ENCODE measurements around the gene VPS13D.
"Not testable (repeated sequence)": the region's sequence is repeated elsewhere in the genome, so short reads cannot be mapped to it uniquely, and the experiment has no call there.

Gene VPS13D

DNA sequence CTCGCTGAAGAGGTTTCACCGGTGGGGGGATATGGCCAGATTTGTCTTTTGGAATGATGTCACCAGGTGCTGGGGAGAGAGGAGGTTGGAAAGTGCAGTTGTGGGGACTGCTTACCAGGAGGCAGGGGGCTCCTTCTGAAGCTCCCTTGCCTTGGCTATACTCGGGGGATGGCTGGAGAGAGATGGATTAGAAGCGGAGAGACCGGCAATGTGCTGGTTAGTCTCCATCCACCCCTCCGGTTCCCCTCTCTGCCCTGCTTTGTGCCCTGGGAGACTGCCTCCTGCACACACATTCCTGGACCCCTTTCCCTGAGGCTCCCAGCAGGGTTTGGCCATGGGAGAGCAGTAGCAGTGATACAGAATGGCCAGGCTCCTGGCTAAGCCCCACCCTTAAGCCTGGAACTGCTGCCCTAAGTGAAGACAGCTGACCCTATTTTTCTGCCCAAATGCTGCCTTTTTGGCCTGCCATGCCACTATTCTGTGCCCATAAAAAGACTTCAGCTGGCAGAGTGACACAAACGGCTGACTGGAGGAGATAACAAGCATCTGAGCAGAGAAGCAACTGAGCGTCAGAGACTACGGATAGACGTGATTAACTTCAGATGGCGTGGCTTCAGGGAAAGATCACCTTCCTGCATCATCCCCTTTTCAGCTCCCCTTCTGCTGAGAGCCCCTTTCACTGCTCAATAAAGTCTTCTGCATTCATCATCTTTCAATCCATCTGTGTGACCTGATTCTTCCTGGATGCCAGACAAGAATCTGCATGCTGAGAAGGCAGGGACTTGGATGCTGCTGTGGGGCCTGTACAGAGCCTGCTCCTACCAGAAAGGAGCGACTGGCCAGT, 14.5 kb upstream of the VPS13D start:
- in situ Hi-C loops (cut with HindIII; ENCODE audit: low pct_ligation_motif_present, low pct_unique_long_range_greater_than_20kb, low sequenced_read_pairs): loop anchor here (10.0 kb wide), 1 partner anchor 91 kb away; no protein-coding TSS in a partner anchor
- DNase-seq: no peak

GRCh38 chr1:12219800-12220199, 10.0 kb upstream of the VPS13D start:
- DNase-seq: no peak
- in situ Hi-C loops (cut with HindIII; ENCODE audit: low pct_ligation_motif_present, low pct_unique_long_range_greater_than_20kb, low sequenced_read_pairs): loop anchor here (10.0 kb wide), 1 partner anchor 95 kb away; no protein-coding TSS in a partner anchor

GRCh38 chr1:12220890-12221289, 8.9 kb upstream of the VPS13D start:
- in situ Hi-C loops (cut with HindIII; ENCODE audit: low pct_ligation_motif_present, low pct_unique_long_range_greater_than_20kb, low sequenced_read_pairs): no loop called here
- no peak for DNase-seq

- DNase-seq; in situ Hi-C loops (cut with HindIII; ENCODE audit: low pct_ligation_motif_present, low pct_unique_long_range_greater_than_20kb, low sequenced_read_pairs): not testable (repeated sequence)
These were observed 7.1 kb upstream of the VPS13D start for GRCh38 chr1:12222700-12223099.

DNA sequence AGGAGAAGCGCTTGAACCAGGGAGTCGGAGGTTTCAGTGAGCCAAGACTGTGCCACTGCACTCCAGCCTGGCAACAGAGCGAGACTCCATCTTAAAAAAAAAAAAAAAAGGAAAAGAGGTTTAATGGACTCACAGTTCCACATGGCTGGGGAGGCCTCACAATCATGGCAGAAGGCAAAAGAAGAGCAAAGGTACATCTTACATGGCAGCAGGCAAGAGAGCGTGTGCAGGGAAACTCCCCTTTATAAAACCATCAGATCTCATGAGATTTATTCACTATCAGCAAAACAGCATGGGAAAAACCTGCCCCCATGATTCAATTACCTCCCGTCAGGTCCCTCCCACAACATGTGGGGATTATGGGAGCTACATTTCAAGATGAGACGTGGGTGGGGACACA, 5.7 kb upstream of the VPS13D start:
- DNase-seq; in situ Hi-C loops (cut with HindIII; ENCODE audit: low pct_ligation_motif_present, low pct_unique_long_range_greater_than_20kb, low sequenced_read_pairs): not testable (repeated sequence)

DNA sequence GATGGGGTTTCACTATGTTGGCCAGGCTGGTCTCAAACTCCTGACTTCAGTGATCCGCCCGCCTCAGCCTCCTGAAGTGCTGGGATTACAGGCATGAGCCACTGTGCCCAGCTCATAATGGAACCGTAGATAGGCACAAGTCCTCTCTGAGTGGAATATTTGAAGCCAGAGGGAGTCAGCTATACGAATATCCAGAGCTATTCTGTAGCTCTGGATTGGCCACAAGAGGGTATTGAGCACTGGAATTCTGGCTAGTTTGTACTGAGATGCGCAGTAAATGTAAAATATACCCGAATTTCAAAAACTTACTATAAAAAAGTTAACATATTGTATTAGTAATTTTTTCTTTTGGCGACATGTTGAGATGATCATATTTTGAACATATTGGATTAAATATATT, 851 bp upstream of the VPS13D start:
- no peak for DNase-seq
- in situ Hi-C loops (cut with HindIII; ENCODE audit: low pct_ligation_motif_present, low pct_unique_long_range_greater_than_20kb, low sequenced_read_pairs): no loop called here

GRCh38 chr1:12229386-12229834, 420 bp upstream of the VPS13D start:
- in situ Hi-C loops (cut with HindIII; ENCODE audit: low pct_ligation_motif_present, low pct_unique_long_range_greater_than_20kb, low sequenced_read_pairs): no loop called here
- DNase-seq: no peak

DNA sequence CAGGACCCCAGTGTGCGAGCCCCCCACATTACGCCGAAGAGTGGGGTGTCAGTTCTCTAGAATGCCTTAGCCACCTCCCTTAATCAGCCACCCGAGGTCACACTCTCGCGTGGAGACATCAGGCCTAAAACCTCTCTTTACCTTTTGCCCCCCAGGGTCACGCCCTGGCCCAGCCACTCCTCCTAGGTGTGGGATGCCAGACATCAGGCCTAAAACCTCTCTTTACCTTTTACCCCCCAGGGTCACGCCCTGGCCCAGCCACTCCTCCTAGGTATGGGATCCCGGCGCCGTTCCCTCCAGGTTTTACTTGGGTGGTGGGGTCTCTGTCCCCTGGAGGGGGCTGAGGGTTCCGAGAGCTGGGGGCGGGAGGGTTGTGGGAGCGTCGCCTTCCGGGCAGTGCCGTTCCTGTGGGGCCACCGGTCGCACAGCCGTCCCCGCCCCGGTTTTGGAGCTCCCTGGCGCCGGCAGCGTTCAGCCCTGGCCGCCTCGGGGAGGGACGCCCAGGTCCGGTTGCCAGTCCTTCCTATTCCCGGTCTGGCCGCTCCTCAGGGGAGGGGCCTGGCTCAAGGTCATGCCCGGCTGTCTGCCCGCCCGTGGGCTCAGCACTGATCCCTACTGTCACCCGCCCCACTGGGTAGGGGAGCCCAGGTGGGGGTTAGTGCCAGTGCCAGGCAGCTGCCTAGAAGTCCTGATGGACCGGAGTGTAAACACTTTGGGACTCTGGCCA, 882 bp downstream of the VPS13D start:
- in situ Hi-C loops (cut with HindIII; ENCODE audit: low pct_ligation_motif_present, low pct_unique_long_range_greater_than_20kb, low sequenced_read_pairs): no loop called here
- peak; percentile 35 for DNase-seq

DNA sequence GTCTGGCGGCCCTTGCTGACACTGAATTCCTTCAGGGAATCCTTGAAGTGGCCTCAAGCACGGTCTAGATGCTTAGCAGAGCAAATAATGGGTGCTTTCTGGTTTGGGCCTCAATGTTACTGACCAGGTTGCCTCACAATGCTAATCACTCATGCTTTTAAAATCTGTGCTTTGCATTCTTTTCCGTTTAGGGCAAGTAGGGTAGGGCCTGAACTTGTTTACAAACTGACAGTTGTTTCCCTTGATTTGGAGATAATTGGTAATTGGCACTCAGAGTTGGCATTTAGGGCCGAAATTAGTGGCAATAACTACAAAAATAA, 1.4 kb downstream of the VPS13D start:
- in situ Hi-C loops (cut with HindIII; ENCODE audit: low pct_ligation_motif_present, low pct_unique_long_range_greater_than_20kb, low sequenced_read_pairs): no loop called here
- DNase-seq: no peak

DNA sequence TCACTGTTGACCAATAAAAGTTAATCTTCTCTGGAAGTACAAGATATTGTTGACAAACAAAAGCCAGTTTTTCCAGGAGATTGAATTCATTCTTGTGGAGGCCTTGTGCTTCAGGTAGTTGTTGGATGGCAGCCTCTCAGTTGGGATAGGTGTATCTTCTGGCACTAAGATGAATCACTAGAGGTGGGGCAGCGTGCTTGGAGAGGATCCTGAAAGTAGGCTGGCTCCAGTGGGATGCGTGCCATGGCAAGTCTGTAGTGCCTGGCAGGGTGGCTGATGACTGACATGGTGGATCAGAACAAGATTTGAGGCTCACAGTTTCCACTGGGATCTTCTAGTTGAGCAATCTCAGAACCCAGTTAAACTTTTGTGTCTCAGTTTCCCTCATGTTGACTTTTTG, 2.4 kb downstream of the VPS13D start:
- in situ Hi-C loops (cut with HindIII; ENCODE audit: low pct_ligation_motif_present, low pct_unique_long_range_greater_than_20kb, low sequenced_read_pairs): no loop called here
- DNase-seq: no peak

GRCh38 chr1:12244078-12244477, 14.2 kb downstream of the VPS13D start:
- DNase-seq: peak; percentile 16
- in situ Hi-C loops (cut with HindIII; ENCODE audit: low pct_ligation_motif_present, low pct_unique_long_range_greater_than_20kb, low sequenced_read_pairs): no loop called here

- in situ Hi-C loops (cut with HindIII; ENCODE audit: low pct_ligation_motif_present, low pct_unique_long_range_greater_than_20kb, low sequenced_read_pairs): no loop called here
- DNase-seq: no peak
These were observed 14.8 kb downstream of the VPS13D start for GRCh38 chr1:12244585-12244984.

- in situ Hi-C loops (cut with HindIII; ENCODE audit: low pct_ligation_motif_present, low pct_unique_long_range_greater_than_20kb, low sequenced_read_pairs): no loop called here
- DNase-seq: no peak
These were observed 15.3 kb downstream of the VPS13D start for GRCh38 chr1:12245116-12245515.

GRCh38 chr1:12245733-12246132, 15.9 kb downstream of the VPS13D start:
- in situ Hi-C loops (cut with HindIII; ENCODE audit: low pct_ligation_motif_present, low pct_unique_long_range_greater_than_20kb, low sequenced_read_pairs): no loop called here
- DNase-seq: no peak

DNA sequence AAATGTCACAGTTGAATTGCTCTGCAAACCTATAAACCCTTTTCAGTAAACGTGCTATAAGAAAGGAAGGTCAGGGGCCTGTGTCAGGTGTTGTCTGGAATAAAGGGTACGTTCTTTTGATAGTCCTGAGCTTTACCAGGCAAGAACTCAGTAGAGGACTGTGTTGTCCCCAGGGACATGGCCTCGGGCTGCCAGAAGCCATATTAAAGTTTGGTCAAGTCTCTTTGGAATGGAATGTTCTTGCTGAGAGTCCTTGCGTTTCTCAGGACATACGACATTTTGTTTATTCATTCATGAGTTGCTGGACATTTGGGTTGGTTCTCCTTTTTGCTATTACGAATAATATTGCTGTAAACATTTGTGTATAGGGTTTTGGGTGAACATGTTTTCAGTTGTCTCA, 16.8 kb downstream of the VPS13D start:
- in situ Hi-C loops (cut with HindIII; ENCODE audit: low pct_ligation_motif_present, low pct_unique_long_range_greater_than_20kb, low sequenced_read_pairs): no loop called here
- DNase-seq: no peak

DNA sequence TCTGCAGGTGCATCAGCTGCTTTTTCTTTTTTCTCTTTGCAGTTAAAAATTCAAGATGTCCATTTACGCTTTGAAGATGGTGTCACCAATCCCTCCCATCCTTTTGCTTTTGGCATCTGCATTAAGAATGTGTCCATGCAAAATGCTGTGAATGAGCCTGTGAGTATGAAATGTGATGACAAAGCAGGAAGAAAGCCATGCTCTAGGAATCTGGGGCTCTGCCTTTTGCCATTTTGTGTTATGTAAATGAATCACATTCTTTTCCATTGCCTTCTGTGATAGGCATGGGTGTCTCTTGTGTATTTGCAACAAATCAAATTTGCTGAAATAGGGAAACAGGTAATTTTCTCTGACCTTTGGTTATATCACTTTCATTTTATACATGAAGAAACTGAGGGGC, 19.4 kb downstream of the VPS13D start:
- DNase-seq: no peak
- in situ Hi-C loops (cut with HindIII; ENCODE audit: low pct_ligation_motif_present, low pct_unique_long_range_greater_than_20kb, low sequenced_read_pairs): no loop called here

DNA sequence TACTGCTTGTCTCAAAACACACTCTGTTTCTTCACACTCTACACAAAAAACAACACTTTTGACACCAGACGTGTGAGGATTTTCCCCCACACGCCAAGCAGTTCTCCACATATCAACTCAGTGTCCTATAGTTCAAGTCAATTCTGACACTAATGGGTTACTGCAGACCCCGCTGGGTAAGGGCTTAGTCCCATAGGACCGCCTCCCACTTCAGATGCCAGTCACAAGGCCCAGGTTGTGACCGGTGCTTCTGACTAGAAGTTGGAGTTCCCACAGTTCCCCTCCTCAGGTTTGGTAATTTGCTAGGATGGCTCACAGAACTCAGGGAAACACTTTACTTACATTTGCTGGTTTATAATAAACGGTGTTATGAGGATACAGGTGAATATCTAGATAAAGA, 19.9 kb downstream of the VPS13D start:
- no peak for DNase-seq
- in situ Hi-C loops (cut with HindIII; ENCODE audit: low pct_ligation_motif_present, low pct_unique_long_range_greater_than_20kb, low sequenced_read_pairs): no loop called here

GRCh38 chr1:12251442-12251841, 21.6 kb downstream of the VPS13D start:
- DNase-seq: no peak
- in situ Hi-C loops (cut with HindIII; ENCODE audit: low pct_ligation_motif_present, low pct_unique_long_range_greater_than_20kb, low sequenced_read_pairs): no loop called here

DNA sequence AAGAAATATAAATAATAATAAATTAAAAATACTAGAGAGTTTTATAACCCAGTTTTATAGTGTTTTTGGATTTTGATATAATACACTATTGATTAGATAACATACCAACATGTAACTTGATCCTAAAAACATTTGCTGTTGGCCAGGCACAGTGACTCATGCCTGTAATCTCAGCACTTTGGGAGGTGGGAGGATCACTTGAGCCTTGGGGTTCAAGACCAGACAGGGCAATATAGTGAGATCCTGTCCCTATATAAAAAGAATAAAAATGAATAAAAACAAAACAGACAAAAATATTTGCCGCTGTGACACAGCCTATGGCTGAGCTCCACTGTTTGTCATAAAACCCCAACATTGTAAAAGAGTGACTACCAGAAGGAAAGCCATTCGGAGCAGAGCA, 26.1 kb downstream of the VPS13D start:
- in situ Hi-C loops (cut with HindIII; ENCODE audit: low pct_ligation_motif_present, low pct_unique_long_range_greater_than_20kb, low sequenced_read_pairs): no loop called here

GRCh38 chr1:12258272-12258671, 28.4 kb downstream of the VPS13D start:
- no peak for DNase-seq
- in situ Hi-C loops (cut with HindIII; ENCODE audit: low pct_ligation_motif_present, low pct_unique_long_range_greater_than_20kb, low sequenced_read_pairs): no loop called here

More for the DNA sequence above, 26.1 kb downstream of the VPS13D start:
- DNase-seq: no peak
